ENCODE results near the gene GXYLT2. TPM values are rescaled to one million over a fixed set of nuclear protein-coding genes. Genes with fewer than 3 reads are reported as not detected.

Gene GXYLT2
- total and polyA plus RNA-seq, 4 experiments from 2014 or later = not detected

DNA sequence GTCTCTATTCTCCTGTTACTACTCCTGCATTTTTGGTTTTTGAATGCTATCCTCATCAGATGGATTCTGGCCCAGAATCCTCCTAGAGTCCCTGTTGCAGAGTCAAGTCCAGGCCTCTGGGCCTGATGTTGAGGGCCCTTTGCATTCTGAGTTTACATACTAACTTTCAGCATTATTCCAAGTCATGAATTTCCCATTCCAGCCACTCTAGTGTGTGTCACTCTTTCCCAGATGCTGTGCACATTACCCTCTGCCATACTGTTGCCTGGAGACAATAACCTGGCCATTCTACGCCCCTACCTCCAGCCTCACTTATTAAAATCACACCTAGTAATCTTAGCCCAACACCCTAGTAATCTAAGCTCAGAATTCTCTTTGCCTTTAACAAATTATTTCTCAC, 53.4 kb downstream of the GXYLT2 start:
- Histone ChIP-seq H3K4me1 (ENCODE audit: insufficient read depth, low read length) (no peaks in the 10 kb centered on the region), H3K27ac (ENCODE audit: low read depth, low read length) (no peak overlapping the region), H3K4me3 (ENCODE audit: low read length in 2 of 2) (no peak overlapping the region), H3K36me3 (ENCODE audit: insufficient read depth, low read length) (no peaks in the 10 kb centered on the region), H3K27me3 (ENCODE audit: insufficient read depth, low read length) (no peaks in the 10 kb centered on the region), H3K9me3 (ENCODE audit: control insufficient read depth in 1 of 2, low read length in 2 of 2) (no peaks in the 10 kb centered on the region)
- H3K27me3 Mint-ChIP-seq = no peaks in the 10 kb centered on the region
- no peaks in the 10 kb centered on the region for H3K36me3 Mint-ChIP-seq
- DNase-seq = no peak
- no peak overlapping the region for H3K4me3 Mint-ChIP-seq
- intact Hi-C loops (cut with micrococcal nuclease) = no loop called here
- H3K27ac Mint-ChIP-seq = no peak overlapping the region
- H3K4me1 Mint-ChIP-seq = peaks cover 0 to 5% (median 3%) of the 10 kb centered on the region in 4 donors
- ChIA-PET POLR2A (ENCODE audit: partially characterized antibody) (no interaction called here), CTCF (ENCODE audit: partially characterized antibody) (interaction anchor here (2.3 to 10.8 kb wide), 2 partner anchors 115 to 145 kb away, joined by 8 to 137 read pairs; no protein-coding TSS in a partner anchor)
- H3K9me3 Mint-ChIP-seq = peaks cover 0 to 1% (median 0%) of the 10 kb centered on the region in 8 donors

DNA sequence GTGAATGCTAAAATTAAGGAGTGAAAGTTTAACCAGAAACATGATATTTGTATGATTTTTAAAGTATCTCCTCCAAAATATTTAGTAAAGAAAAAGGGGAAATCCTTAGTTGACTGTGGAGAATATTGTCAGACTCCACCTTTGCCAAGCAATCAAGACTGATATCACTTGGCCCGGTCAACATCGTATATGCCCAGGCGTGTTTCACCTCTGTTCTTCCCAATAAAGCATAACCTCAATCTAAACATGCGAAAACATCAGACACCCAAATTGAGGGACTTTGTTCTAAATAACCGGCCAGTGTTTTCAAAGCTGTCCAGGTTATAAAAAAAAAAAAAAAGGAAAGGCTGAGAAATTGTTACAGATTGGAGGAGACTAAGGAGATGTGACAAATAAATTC, 54.6 kb downstream of the GXYLT2 start:
- H3K4me3 Mint-ChIP-seq = no peak overlapping the region
- CTCF ChIA-PET (ENCODE audit: partially characterized antibody) = interaction anchor here (1.2 to 10.8 kb wide), 4 partner anchors 16 to 144 kb away, joined by 3 to 137 read pairs (median 6); no protein-coding TSS in a partner anchor

DNA sequence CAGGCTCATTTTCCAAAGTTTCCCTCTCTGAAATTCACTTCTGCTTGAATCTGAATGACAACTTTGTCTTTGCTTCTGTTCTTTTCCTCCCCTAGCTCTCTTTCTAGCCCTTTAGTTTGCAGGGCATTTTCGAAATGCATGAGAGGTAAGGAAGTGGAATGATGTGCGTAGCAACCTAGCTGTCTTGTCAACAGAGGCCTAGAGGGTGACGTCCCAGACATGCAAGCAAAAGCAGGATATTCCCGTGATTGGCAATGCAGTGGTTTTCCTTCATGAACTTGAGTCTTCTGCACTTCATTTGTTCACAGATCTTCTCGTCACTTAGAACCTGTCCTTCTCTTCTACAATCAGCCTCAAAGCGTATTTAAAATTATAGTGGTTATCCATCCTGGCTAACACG, 56.9 kb downstream of the GXYLT2 start:
- Histone ChIP-seq H3K9me3 (ENCODE audit: control insufficient read depth in 1 of 2, low read length in 2 of 2) (no peaks in the 10 kb centered on the region), H3K4me3 (ENCODE audit: low read length in 2 of 2) (no peak overlapping the region), H3K27me3 (ENCODE audit: insufficient read depth, low read length) (no peaks in the 10 kb centered on the region), H3K27ac (ENCODE audit: low read depth, low read length) (no peak overlapping the region), H3K36me3 (ENCODE audit: insufficient read depth, low read length) (no peaks in the 10 kb centered on the region), H3K4me1 (ENCODE audit: insufficient read depth, low read length) (no peaks in the 10 kb centered on the region)
- ChIA-PET CTCF (ENCODE audit: partially characterized antibody) (interaction anchor here (0.7 to 10.8 kb wide), 5 partner anchors 9 to 141 kb away, joined by 3 to 137 read pairs (median 4); no protein-coding TSS in a partner anchor), POLR2A (ENCODE audit: partially characterized antibody) (no interaction called here)
- H3K27me3 Mint-ChIP-seq = peaks cover 2% of the 10 kb centered on the region in 2 donors
- DNase-seq = no peak
- H3K4me1 Mint-ChIP-seq = peaks cover 0 to 5% (median 2%) of the 10 kb centered on the region in 4 donors
- no peak overlapping the region for H3K27ac Mint-ChIP-seq
- H3K4me3 Mint-ChIP-seq = no peak overlapping the region
- no peaks in the 10 kb centered on the region for H3K36me3 Mint-ChIP-seq
- intact Hi-C loops (cut with micrococcal nuclease) = no loop called here
- H3K9me3 Mint-ChIP-seq = peaks cover 0 to 1% (median 0%) of the 10 kb centered on the region in 8 donors

More for the DNA sequence above, 54.6 kb downstream of the GXYLT2 start:
- Mint-ChIP-seq H3K9me3 (peaks cover 0 to 1% (median 0%) of the 10 kb centered on the region in 8 donors), H3K27me3 (no peaks in the 10 kb centered on the region), H3K4me1 (peaks cover 0 to 5% (median 3%) of the 10 kb centered on the region in 4 donors), H3K27ac (no peak overlapping the region), H3K36me3 (no peaks in the 10 kb centered on the region)
- no peak for DNase-seq
- no peak overlapping the region for H3K27ac ChIP-seq (ENCODE audit: low read depth, low read length)
- no peaks in the 10 kb centered on the region for H3K4me1 ChIP-seq (ENCODE audit: insufficient read depth, low read length)
- H3K4me3 ChIP-seq (ENCODE audit: low read length in 2 of 2) = no peak overlapping the region
- no peaks in the 10 kb centered on the region for H3K9me3 ChIP-seq (ENCODE audit: control insufficient read depth in 1 of 2, low read length in 2 of 2)
- H3K27me3 ChIP-seq (ENCODE audit: insufficient read depth, low read length) = no peaks in the 10 kb centered on the region
- intact Hi-C loops (cut with micrococcal nuclease) = no loop called here
- POLR2A ChIA-PET (ENCODE audit: partially characterized antibody) = no interaction called here
- H3K36me3 ChIP-seq (ENCODE audit: insufficient read depth, low read length) = no peaks in the 10 kb centered on the region

DNA sequence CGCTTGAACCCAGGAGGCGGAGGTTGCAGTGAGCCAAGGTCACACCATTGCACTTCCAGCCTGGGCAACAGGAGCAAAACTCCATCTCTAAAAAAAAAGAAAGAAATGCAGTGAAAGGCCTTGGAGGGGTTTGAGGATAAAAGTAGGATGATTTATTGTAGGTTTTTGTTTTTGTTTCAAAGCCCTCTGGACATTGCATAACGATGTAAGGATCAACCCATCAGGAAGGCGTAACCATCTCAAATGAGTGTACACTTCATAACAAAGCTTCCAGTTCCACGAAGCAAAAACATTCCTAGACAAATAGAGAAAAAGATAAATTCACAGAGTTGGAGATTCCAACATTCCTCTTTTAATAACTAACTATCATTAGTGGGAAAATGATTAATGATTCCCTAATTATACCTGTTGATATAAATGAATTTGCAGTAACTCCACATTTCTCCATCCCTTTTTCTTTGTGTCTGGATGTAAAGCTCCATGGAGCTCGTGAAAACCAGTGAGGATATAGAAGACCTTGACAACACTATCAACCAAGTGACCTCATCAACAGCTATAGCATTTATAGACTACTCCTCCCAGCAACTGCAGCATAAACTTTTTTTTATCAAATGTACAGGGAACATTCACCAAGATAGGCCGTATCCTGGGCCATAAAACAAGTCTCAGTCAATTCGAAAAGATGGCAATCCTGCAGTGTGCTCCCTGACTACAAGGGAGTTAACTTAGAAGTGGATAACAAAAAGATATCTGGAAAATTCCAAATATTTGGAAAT, 60.1 kb downstream of the GXYLT2 start:
- no peaks in the 10 kb centered on the region for H3K9me3 ChIP-seq (ENCODE audit: control insufficient read depth in 1 of 2, low read length in 2 of 2)
- H3K27ac ChIP-seq (ENCODE audit: low read depth, low read length) = no peak overlapping the region
- intact Hi-C loops (cut with micrococcal nuclease) = no loop called here
- H3K4me1 ChIP-seq (ENCODE audit: insufficient read depth, low read length) = peaks cover 12% of the 10 kb centered on the region
- no peak overlapping the region for H3K4me3 ChIP-seq (ENCODE audit: low read length in 2 of 2)
- Mint-ChIP-seq H3K27me3 (peaks cover 2% of the 10 kb centered on the region in 2 donors), H3K9me3 (peaks cover 0 to 1% (median 0%) of the 10 kb centered on the region in 8 donors), H3K4me1 (peaks cover 0 to 9% (median 3%) of the 10 kb centered on the region in 4 donors), H3K36me3 (no peaks in the 10 kb centered on the region), H3K27ac (no peak overlapping the region), H3K4me3 (no peak overlapping the region)
- ChIA-PET POLR2A (ENCODE audit: partially characterized antibody) (no interaction called here), CTCF (ENCODE audit: partially characterized antibody) (interaction anchor here (10.8 kb wide), 1 partner anchor 108 kb away, joined by 137 read pairs; no protein-coding TSS in a partner anchor)
- H3K36me3 ChIP-seq (ENCODE audit: insufficient read depth, low read length) = no peaks in the 10 kb centered on the region
- no peaks in the 10 kb centered on the region for H3K27me3 ChIP-seq (ENCODE audit: insufficient read depth, low read length)
- no peak for DNase-seq

DNA sequence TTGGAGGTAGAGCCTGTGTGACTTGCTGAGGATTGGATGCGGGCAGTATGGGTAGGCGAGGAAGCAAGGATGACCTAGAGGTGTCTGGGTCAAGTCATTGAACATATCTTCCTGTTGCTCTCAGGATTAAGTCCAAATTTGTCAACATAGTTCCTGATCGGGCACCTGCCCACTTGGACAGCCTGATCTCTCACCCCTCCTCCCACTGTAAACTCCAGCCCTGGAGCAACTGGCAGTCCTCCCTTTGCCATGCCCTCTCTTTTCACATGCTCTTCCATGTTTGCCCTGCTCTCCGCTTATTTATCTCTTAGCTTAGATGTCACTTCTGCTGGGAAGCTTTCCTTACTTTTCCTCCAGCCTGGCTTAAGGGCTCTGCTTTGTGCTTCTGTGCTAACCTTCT, 61.2 kb downstream of the GXYLT2 start:
- Histone ChIP-seq H3K36me3 (ENCODE audit: insufficient read depth, low read length) (no peaks in the 10 kb centered on the region), H3K4me1 (ENCODE audit: insufficient read depth, low read length) (peaks cover 12% of the 10 kb centered on the region), H3K9me3 (ENCODE audit: control insufficient read depth in 1 of 2, low read length in 2 of 2) (no peaks in the 10 kb centered on the region), H3K27me3 (ENCODE audit: insufficient read depth, low read length) (no peaks in the 10 kb centered on the region), H3K4me3 (ENCODE audit: low read length in 2 of 2) (no peak overlapping the region), H3K27ac (ENCODE audit: low read depth, low read length) (no peak overlapping the region)
- Mint-ChIP-seq H3K4me1 (peaks cover 0 to 9% (median 3%) of the 10 kb centered on the region in 4 donors), H3K4me3 (no peak overlapping the region), H3K9me3 (peaks cover 0 to 1% (median 0%) of the 10 kb centered on the region in 8 donors), H3K27me3 (peaks cover 2% of the 10 kb centered on the region in 2 donors), H3K36me3 (no peaks in the 10 kb centered on the region), H3K27ac (peak overlapping the region in 1 of 7 donors; percentile 64)
- ChIA-PET CTCF (ENCODE audit: partially characterized antibody) (no interaction called here), POLR2A (ENCODE audit: partially characterized antibody) (no interaction called here)
- no peak for DNase-seq
- intact Hi-C loops (cut with micrococcal nuclease) = no loop called here

DNA sequence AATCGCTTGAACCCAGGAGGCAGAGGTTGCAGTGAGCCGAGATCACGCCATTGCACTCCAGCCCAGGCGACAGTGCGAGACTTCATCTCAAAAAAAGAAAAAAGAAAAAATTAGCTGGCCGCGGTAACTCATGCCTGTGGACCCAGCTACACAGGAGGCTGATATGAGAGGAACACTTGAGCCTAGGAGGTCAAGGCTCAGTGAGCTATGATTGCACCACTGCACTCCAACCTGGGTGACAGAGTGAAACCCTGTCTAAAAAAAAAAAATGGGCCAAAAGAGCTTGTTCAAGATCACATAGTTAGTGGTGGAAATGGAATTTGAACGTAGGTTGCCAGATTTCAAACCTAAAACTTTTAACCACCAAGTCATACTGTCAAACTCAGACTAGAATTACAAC, 62.5 kb downstream of the GXYLT2 start:
- peaks cover 12% of the 10 kb centered on the region for H3K4me1 ChIP-seq (ENCODE audit: insufficient read depth, low read length)
- H3K4me3 Mint-ChIP-seq = no peak overlapping the region
- peaks cover 2% of the 10 kb centered on the region in 2 donors for H3K27me3 Mint-ChIP-seq
- H3K9me3 Mint-ChIP-seq = peaks cover 0 to under 1% (median 0%) of the 10 kb centered on the region in 8 donors
- no peak for DNase-seq
- H3K9me3 ChIP-seq (ENCODE audit: control insufficient read depth in 1 of 2, low read length in 2 of 2) = no peaks in the 10 kb centered on the region
- H3K27ac Mint-ChIP-seq = no peak overlapping the region
- no peak overlapping the region for H3K4me3 ChIP-seq (ENCODE audit: low read length in 2 of 2)
- H3K36me3 Mint-ChIP-seq = no peaks in the 10 kb centered on the region
- peaks cover 0 to 7% (median 1%) of the 10 kb centered on the region in 4 donors for H3K4me1 Mint-ChIP-seq
- ChIA-PET POLR2A (ENCODE audit: partially characterized antibody) (no interaction called here), CTCF (ENCODE audit: partially characterized antibody) (interaction anchor here (0.9 kb wide), 1 partner anchor 139 kb away, joined by 3 read pairs; no protein-coding TSS in a partner anchor)
- H3K36me3 ChIP-seq (ENCODE audit: insufficient read depth, low read length) = no peaks in the 10 kb centered on the region
- no peaks in the 10 kb centered on the region for H3K27me3 ChIP-seq (ENCODE audit: insufficient read depth, low read length)
- intact Hi-C loops (cut with micrococcal nuclease) = no loop called here
- H3K27ac ChIP-seq (ENCODE audit: low read depth, low read length) = no peak overlapping the region

DNA sequence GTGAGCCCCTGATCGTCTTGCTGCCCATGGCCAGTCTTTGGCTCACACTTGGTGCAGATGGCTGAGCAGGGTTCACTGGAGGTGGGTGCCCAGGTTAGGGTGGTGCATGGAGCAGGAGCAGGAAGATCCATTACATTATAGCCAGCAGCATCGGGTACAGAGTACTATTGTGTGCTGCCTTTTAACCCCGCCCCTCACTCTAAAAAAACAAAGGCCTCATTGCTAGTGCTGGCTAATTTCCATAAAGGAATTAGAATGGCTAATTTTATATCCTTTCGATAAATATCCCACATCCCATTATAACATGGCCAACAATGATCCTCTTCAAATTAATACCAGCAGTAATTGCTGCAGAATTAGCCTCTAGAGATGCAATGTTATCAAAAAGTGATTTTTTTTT, 63.0 kb downstream of the GXYLT2 start:
- Histone ChIP-seq H3K4me3 (ENCODE audit: low read length in 2 of 2) (no peak overlapping the region), H3K4me1 (ENCODE audit: insufficient read depth, low read length) (peaks cover 12% of the 10 kb centered on the region), H3K27ac (ENCODE audit: low read depth, low read length) (no peak overlapping the region), H3K9me3 (ENCODE audit: control insufficient read depth in 1 of 2, low read length in 2 of 2) (no peaks in the 10 kb centered on the region), H3K36me3 (ENCODE audit: insufficient read depth, low read length) (no peaks in the 10 kb centered on the region), H3K27me3 (ENCODE audit: insufficient read depth, low read length) (no peaks in the 10 kb centered on the region)
- POLR2A ChIA-PET (ENCODE audit: partially characterized antibody) = no interaction called here
- no peak overlapping the region for H3K4me3 Mint-ChIP-seq
- H3K9me3 Mint-ChIP-seq = no peaks in the 10 kb centered on the region
- peaks cover 0 to 7% (median 0%) of the 10 kb centered on the region in 4 donors for H3K4me1 Mint-ChIP-seq
- no peak for DNase-seq
- peaks cover 2% of the 10 kb centered on the region in 2 donors for H3K27me3 Mint-ChIP-seq
- no peak overlapping the region for H3K27ac Mint-ChIP-seq
- CTCF ChIA-PET (ENCODE audit: partially characterized antibody) = interaction anchor here (0.9 kb wide), 1 partner anchor 139 kb away, joined by 3 read pairs; no protein-coding TSS in a partner anchor
- no peaks in the 10 kb centered on the region for H3K36me3 Mint-ChIP-seq
- intact Hi-C loops (cut with micrococcal nuclease) = no loop called here

Measured in CD4-positive, alpha-beta memory T cell (primary cell).